IMR-90 (cell line): Measurements from ENCODE around the gene FAM200C. TPM values are rescaled to one million over a fixed set of nuclear protein-coding genes. Genes with fewer than 3 reads are reported as not detected.

Experiments used
- ATAC-seq: fragments of 200-7000 bp; cut with Tn5 transposase; 2 replicates; pipeline ENCODE4 v1.9.1; 2020; ENCODE audit warnings: low read depth, mild to moderate bottlenecking, moderate library complexity
- BruUV-seq: library from RNA; stranded (reverse); fragments of 400-500 nt; replicated peaks from 2 replicates; lab custom pipeline; 2021; lab: Mats Ljungman, UMichigan
- CTCF ChIA-PET: fragments of 300-600 bp; formaldehyde crosslinking; extraction: SDS; loops from one replicate; lab custom pipeline; 2021; ENCODE audit warnings: antibody characterized with exemption; lab: Yijun Ruan, JAX
- POLR2A ChIA-PET: fragments of 300-600 bp; sonication (Branson Sonifier 250); formaldehyde crosslinking; loops from one replicate; lab custom pipeline; 2022; ENCODE audit warnings: antibody characterized with exemption; ENCODE audit not compliant: unreplicated experiment; lab: Charles Lee
- DNase-seq: peaks from one replicate; pipeline ENCODE4 v3.0.0; 2013
- H2AFZ ChIP-seq: replicated peaks from 2 replicates; pipeline ENCODE3; 2013; ENCODE audit warnings: low read length, mild to moderate bottlenecking; ENCODE audit not compliant: poor library complexity
- H2AK5ac ChIP-seq: 2 replicates; pipeline ENCODE4 v1.6.1; 2013; ENCODE audit warnings: low read depth, low read length, inconsistent platforms
- H2AK9ac ChIP-seq: replicated peaks from 2 replicates; pipeline ENCODE3; 2013; ENCODE audit warnings: mild to moderate bottlenecking, low read depth, low read length, moderate library complexity; ENCODE audit not compliant: poor library complexity
- H2BK120ac ChIP-seq: 2 replicates; pipeline ENCODE4 v1.6.1; 2013; ENCODE audit warnings: low read depth, low read length, inconsistent platforms
- H2BK15ac ChIP-seq: 3 replicates; pipeline ENCODE4 v1.6.1; 2013; ENCODE audit warnings: low read depth, low read length, inconsistent platforms
- H2BK20ac ChIP-seq: 2 replicates; pipeline ENCODE4 v1.6.1; 2013; ENCODE audit warnings: low read depth, mild to moderate bottlenecking, inconsistent platforms, low read length, moderate library complexity
- H2BK5ac ChIP-seq: 2 replicates; pipeline ENCODE4 v1.6.1; 2013; ENCODE audit warnings: mild to moderate bottlenecking, low read depth, low read length, inconsistent platforms; ENCODE audit not compliant: poor library complexity, severe bottlenecking
- H3K14ac ChIP-seq: replicated peaks from 2 replicates; pipeline ENCODE4 v1.6.1; 2013; ENCODE audit warnings: low read depth, low read length, inconsistent platforms
- H3K18ac ChIP-seq: 2 replicates; pipeline ENCODE4 v1.6.1; 2013; ENCODE audit warnings: low read depth, low read length, control low read depth
- H3K23ac ChIP-seq: 2 replicates; pipeline ENCODE4 v1.6.1; 2013; ENCODE audit warnings: low read depth, low read length, inconsistent platforms
- H3K27ac ChIP-seq: 2 replicates; pipeline ENCODE4 v1.5.1; 2013; ENCODE audit warnings: mild to moderate bottlenecking, control low read depth, low read length; ENCODE audit not compliant: insufficient read depth
- H3K27me3 ChIP-seq: 2 replicates; pipeline ENCODE4 v1.6.1; 2013; ENCODE audit warnings: low read length; ENCODE audit not compliant: control insufficient read depth, insufficient read depth
- H3K36me3 ChIP-seq: 2 replicates; pipeline ENCODE4 v1.6.1; 2013; ENCODE audit warnings: low read length, mixed read lengths; ENCODE audit not compliant: control insufficient read depth, insufficient read depth
- H3K4ac ChIP-seq: 2 replicates; pipeline ENCODE4 v1.6.1; 2013; ENCODE audit warnings: low read depth, low read length, inconsistent platforms
- H3K4me1 ChIP-seq: 2 replicates; pipeline ENCODE4 v1.6.1; 2013; ENCODE audit warnings: low read length, mixed read lengths; ENCODE audit not compliant: control insufficient read depth, insufficient read depth
- H3K4me2 ChIP-seq: 2 replicates; pipeline ENCODE4 v1.6.1; 2013; ENCODE audit warnings: low read depth, mild to moderate bottlenecking, control low read depth, low read length, moderate library complexity
- H3K4me3 ChIP-seq: 2 replicates; pipeline ENCODE4 v1.5.1; 2013; ENCODE audit warnings: low read depth, mild to moderate bottlenecking, control low read depth, low read length, moderate library complexity; ENCODE audit not compliant: insufficient read depth
- H3K56ac ChIP-seq: 2 replicates; pipeline ENCODE4 v1.6.1; 2013; ENCODE audit warnings: low read length, inconsistent platforms; ENCODE audit not compliant: insufficient read depth; ENCODE audit errors: extremely low read depth
- H3K79me1 ChIP-seq, 2 experiments: 2 replicates each; pipeline ENCODE4 v1.6.1; 2013; ENCODE audit warnings: low read length in 2 of 2, inconsistent platforms in 1 of 2, low read depth in 1 of 2
- H3K9ac ChIP-seq: 2 replicates; pipeline ENCODE4 v1.6.1; 2013; ENCODE audit warnings: low read depth, low read length, control low read depth
- H3K9me1 ChIP-seq: 2 replicates; pipeline ENCODE4 v1.6.1; 2013; ENCODE audit warnings: low read length, inconsistent platforms; ENCODE audit not compliant: insufficient read depth
- H3K9me3 ChIP-seq: 2 replicates; pipeline ENCODE4 v1.6.1; 2013; ENCODE audit warnings: low read length; ENCODE audit not compliant: control insufficient read depth, insufficient read depth
- H4K20me1 ChIP-seq: 2 replicates; pipeline ENCODE4 v1.6.1; 2013; ENCODE audit warnings: low read length, inconsistent platforms; ENCODE audit not compliant: insufficient read depth
- H4K5ac ChIP-seq: 2 replicates; pipeline ENCODE4 v1.6.1; 2013; ENCODE audit warnings: mild to moderate bottlenecking, low read depth, low read length, control low read depth
- H4K8ac ChIP-seq, 2 experiments: 2 replicates each; pipeline ENCODE4 v1.6.1; 2013; ENCODE audit warnings: low read depth in 2 of 2, low read length in 2 of 2, control low read depth in 1 of 2, inconsistent platforms in 1 of 2
- H4K91ac ChIP-seq: 2 replicates; pipeline ENCODE4 v1.6.1; 2013; ENCODE audit warnings: low read depth, low read length, inconsistent platforms; ENCODE audit not compliant: insufficient read depth
- BHLHE40 ChIP-seq: fragments of 150-350 bp; IDR thresholded peaks from 2 replicates; pipeline ENCODE4 v1.6.1; 2016; ENCODE audit warnings: mild to moderate bottlenecking, low read depth, low read length
- CEBPB ChIP-seq: IDR thresholded peaks from 2 replicates; pipeline ENCODE4 v1.6.1; 2012; ENCODE audit warnings: low read depth, low read length, improper control_type of control experiment
- CTCF ChIP-seq: conservative IDR thresholded peaks from 2 replicates; pipeline ENCODE4 v1.5.1; 2012; ENCODE audit warnings: mild to moderate bottlenecking, low read depth, low read length, improper control_type of control experiment
- ELK1 ChIP-seq: fragments of 150-350 bp; IDR thresholded peaks from 2 replicates; pipeline ENCODE4 v1.6.1; 2016; ENCODE audit warnings: low read depth, mild to moderate bottlenecking, low read length, moderate library complexity, borderline replicate concordance
- FOS ChIP-seq: fragments of 150-350 bp; IDR thresholded peaks from 2 replicates; pipeline ENCODE4 v1.6.1; 2016; ENCODE audit warnings: low read depth, low read length
- MAZ ChIP-seq: IDR thresholded peaks from 2 replicates; pipeline ENCODE4 v1.6.1; 2012; ENCODE audit warnings: low read depth, mild to moderate bottlenecking, low read length, improper control_type of control experiment, moderate library complexity, borderline replicate concordance
- MXI1 ChIP-seq: IDR thresholded peaks from 2 replicates; pipeline ENCODE4 v1.6.1; 2012; ENCODE audit warnings: low read depth, mild to moderate bottlenecking, low read length, moderate library complexity, borderline replicate concordance
- POLR2A ChIP-seq: IDR thresholded peaks from 2 replicates; pipeline ENCODE4 v1.6.1; 2012; ENCODE audit warnings: mild to moderate bottlenecking, low read depth, low read length
- RAD21 ChIP-seq: IDR thresholded peaks from 2 replicates; pipeline ENCODE4 v1.6.1; 2012; ENCODE audit warnings: low read length, improper control_type of control experiment
- RFX5 ChIP-seq: IDR thresholded peaks from 2 replicates; pipeline ENCODE4 v1.8.0; 2012; ENCODE audit warnings: low read depth, mild to moderate bottlenecking, low read length, moderate library complexity
- WGBS, 2 experiments: methylation state at CpG; one replicate each; pipeline versions ENCODE4 v1.1.5 to v1.1.7; 2013; ENCODE audit warnings: missing lambda C conversion rate in 2 of 2; ENCODE audit not compliant: insufficient read length in 1 of 2; ENCODE audit errors: extremely low coverage in 2 of 2; 5-methylcytosine and 5-hydroxymethylcytosine counted together
- dilution Hi-C: fragments of 300-500 bp; cut with HindIII; formaldehyde crosslinking; loops from one replicate; pipeline ENCODE4 v1.14.3; 2018; ENCODE audit warnings: low sequenced_read_pairs; ENCODE audit not compliant: unreplicated experiment
- in situ Hi-C: fragments of 300-500 bp; cut with MboI; formaldehyde crosslinking; loops from 3 replicates; pipeline ENCODE4 v1.14.3; 2019; ENCODE audit warnings: low sequenced_read_pairs, inconsistent platforms, mixed read lengths
- intact Hi-C: fragments of 100-400 bp; cut with micrococcal nuclease; formaldehyde crosslinking; loops from 2 replicates; pipeline ENCODE4 v1.10.0; 2022
- polyA plus RNA-seq, 3 experiments: library from polyadenylated mRNA; depleted of rRNA; stranded (reverse); fragments of >200 nt; gene quantifications; 2 replicates each; pipeline ENCODE4 v1.2.3, GENCODE V29; 2012; ENCODE audit warnings: low replicate concordance in 1 of 3
- total RNA-seq: library from RNA; depleted of rRNA; stranded (reverse); fragments of >200 nt; gene quantifications from 2 replicates; pipeline ENCODE4 v1.2.3, GENCODE V29; 2012

The FAM200C gene
- total and polyA plus RNA-seq, 2 of the 4 experiments (the other 2 are of a cell fraction) = 1.7 to 6.3 TPM

GRCh38 chr5:160361624-160362228 lies 38.1 kb downstream of the FAM200C start:
- no peak overlapping the region for H3K27ac ChIP-seq
- CTCF ChIA-PET = interaction anchor here (0.6 kb wide), 1 partner anchor 247 kb away, joined by 4 read pairs; no protein-coding TSS in a partner anchor
- ATAC-seq = no peak

More at GRCh38 chr5:160361624-160362228, 38.1 kb downstream of the FAM200C start:
- H3K4me3 ChIP-seq = no peak overlapping the region
- H3K79me1 ChIP-seq = no peaks in the 10 kb centered on the region
- dilution Hi-C loops (loop anchor here (25.0 kb wide), 1 partner anchor 349 kb away; the partner anchor contains the start of gene TTC1), intact Hi-C loops (no loop called here), in situ Hi-C loops (no loop called here)
- WGBS, 2 experiments = 83% methylated on average over 2 of the region's 9 CpGs; no CpG with 5 or more reads in 1 of the 2 experiments
- H3K18ac ChIP-seq = no peak overlapping the region
- H3K4me1 ChIP-seq = peaks cover 2% of the 10 kb centered on the region; the same call in 1 of the 2 replicates
- H4K91ac ChIP-seq = no peak overlapping the region
- no peaks in the 10 kb centered on the region for H3K9me3 ChIP-seq
- H3K9me1 ChIP-seq = no peaks in the 10 kb centered on the region
- H4K5ac ChIP-seq = no peak overlapping the region
- H4K8ac ChIP-seq = no peak overlapping the region
- H3K4ac ChIP-seq = no peak overlapping the region
- no peak overlapping the region for H2BK120ac ChIP-seq
- POLR2A ChIA-PET = no interaction called here
- no peak overlapping the region for H2AK5ac ChIP-seq
- no peaks in the 10 kb centered on the region for H3K27me3 ChIP-seq
- no peak overlapping the region for H3K9ac ChIP-seq
- no peak overlapping the region for H2BK20ac ChIP-seq
- no peak overlapping the region for H2AFZ ChIP-seq
- DNase-seq = no peak
- H4K20me1 ChIP-seq = no peaks in the 10 kb centered on the region
- no TSS peak for BruUV-seq
- no peak overlapping the region for H2BK15ac ChIP-seq
- TF ChIP-seq FOS = no peak
- TF ChIP-seq MXI1 = no peak
- no peak for TF ChIP-seq RAD21
- TF ChIP-seq ELK1 = no peak
- TF ChIP-seq MAZ = no peak
- TF ChIP-seq RFX5 = no peak
- TF ChIP-seq BHLHE40 = no peak
- no peak for TF ChIP-seq CEBPB
- no peak for TF ChIP-seq CTCF
- no peak for TF ChIP-seq POLR2A
- H3K14ac ChIP-seq = no peak overlapping the region
- no peak overlapping the region for H2AK9ac ChIP-seq
- H3K23ac ChIP-seq = no peak overlapping the region
- no peak overlapping the region for H3K4me2 ChIP-seq
- no peak overlapping the region for H3K56ac ChIP-seq
- H3K36me3 ChIP-seq = no peaks in the 10 kb centered on the region
- H2BK5ac ChIP-seq = no peak overlapping the region
